Ovary (tissue), 9 donors: ENCODE data around the gene UCHL1. TPM values are rescaled to one million over a fixed set of nuclear protein-coding genes. Genes with fewer than 3 reads are reported as not detected.
A peak's percentile ranks its signal among the peaks of the same experiment; 100 is the strongest.

Experiments used
- DNase-seq, 5 donors: peaks; one replicate each; pipeline ENCODE4 v3.0.0-alpha.2; 2019 to 2020
- H3K27ac ChIP-seq, 2 donors: fragments of 200-600 bp; one replicate each; pipeline versions ENCODE4 v1.5.1 to v1.8.0; 2019 to 2022
- H3K27me3 ChIP-seq: fragments of 200-600 bp; one replicate; pipeline ENCODE4 v1.8.0; 2022
- H3K36me3 ChIP-seq: fragments of 200-600 bp; sonication (generic); one replicate; pipeline ENCODE4 v1.5.1; 2019
- H3K4me1 ChIP-seq: one replicate; pipeline ENCODE4 v1.8.1; 2013; ENCODE audit warnings: mild to moderate bottlenecking, moderate library complexity; ENCODE audit not compliant: insufficient read depth
- H3K4me3 ChIP-seq: fragments of 200-600 bp; sonication (generic); one replicate; pipeline ENCODE4 v1.5.1; 2017
- H3K9me3 ChIP-seq, 2 donors: fragments of 200-600 bp in 1 of 2; sonication (generic) in 1 of 2; one replicate each; pipeline versions ENCODE4 v1.5.1 to v1.8.1; 2013 to 2019; ENCODE audit warnings: mild to moderate bottlenecking in 1 of 2, moderate library complexity in 1 of 2
- CTCF ChIP-seq, 3 donors: fragments of 450-650 bp in 2 of 3; fragments of 200-600 bp in 1 of 3; IDR thresholded peaks; one replicate each; pipeline versions ENCODE4 v1.5.1 to v1.8.0; 2016 to 2022; ENCODE audit warnings: antibody characterized with exemption in 3 of 3, mild to moderate bottlenecking in 1 of 3
- EP300 ChIP-seq: sonication (generic); formaldehyde crosslinking; IDR thresholded peaks from one replicate; pipeline ENCODE4 v1.6.1; 2017; ENCODE audit warnings: antibody characterized with exemption
- POLR2A ChIP-seq: fragments of 450-650 bp; IDR thresholded peaks from one replicate; pipeline ENCODE4 v1.6.1; 2017; ENCODE audit warnings: antibody characterized with exemption, mild to moderate bottlenecking, moderate library complexity
- WGBS, 3 donors: extraction: QIAGEN DNeasy Blood & Tissue Kit in 1 of 3; methylation state at CpG; one replicate each; pipeline versions ENCODE4 v1.1.5 to v1.1.7; 2013 to 2017; 5-methylcytosine and 5-hydroxymethylcytosine counted together
- intact Hi-C, 4 donors: fragments of 100-400 bp; cut with DNase I; formaldehyde crosslinking; loops; one replicate each; pipeline versions ENCODE4 v1.11.0 to v1.15.1; 2022 to 2023
- polyA plus RNA-seq, 2 donors: library from polyadenylated mRNA; stranded (reverse); fragments of 200-250 nt in 1 of 2; fragments of 350-450 nt in 1 of 2; fragmentation: Illumina TruSeq in 1 of 2; extraction: RNeasy Lipid Tissue Mini Kit (QIAGEN cat#74804) in 1 of 2; gene quantifications; one replicate each; pipeline ENCODE4 v1.2.3, GENCODE V29; 2013 to 2014
- total RNA-seq, 7 donors: library from RNA; depleted of rRNA in 2 of 7; stranded (reverse); fragments of >200 nt in 2 of 7; fragmentation: NEBNext Ultra II Directional in 3 of 7; extraction: Animal tissue kit (Norgen Biotek cat#: 25700) in 3 of 7; gene quantifications; one replicate each; pipeline versions ENCODE4 v1.1.0 to v1.2.4, GENCODE V29; 2016 to 2023
- donor health status: DM: no; HTN: no; CAD: no; lungs with moderate emphysema.
- donor health status: DM: no; HTN: no; CAD: no.
- donor health status: Bipolar disorder and iron deficiency.
- donor health status: DM: yes; HTN: yes; CAD: no.
- donor health status: DM: no; HTN: no; CAD: no.
- donor health status: DM: yes; HTN: yes; CAD: no.

Gene UCHL1
- total and polyA plus RNA-seq, 9 donors: 35.3 to 172 (median 74.2) TPM

DNA sequence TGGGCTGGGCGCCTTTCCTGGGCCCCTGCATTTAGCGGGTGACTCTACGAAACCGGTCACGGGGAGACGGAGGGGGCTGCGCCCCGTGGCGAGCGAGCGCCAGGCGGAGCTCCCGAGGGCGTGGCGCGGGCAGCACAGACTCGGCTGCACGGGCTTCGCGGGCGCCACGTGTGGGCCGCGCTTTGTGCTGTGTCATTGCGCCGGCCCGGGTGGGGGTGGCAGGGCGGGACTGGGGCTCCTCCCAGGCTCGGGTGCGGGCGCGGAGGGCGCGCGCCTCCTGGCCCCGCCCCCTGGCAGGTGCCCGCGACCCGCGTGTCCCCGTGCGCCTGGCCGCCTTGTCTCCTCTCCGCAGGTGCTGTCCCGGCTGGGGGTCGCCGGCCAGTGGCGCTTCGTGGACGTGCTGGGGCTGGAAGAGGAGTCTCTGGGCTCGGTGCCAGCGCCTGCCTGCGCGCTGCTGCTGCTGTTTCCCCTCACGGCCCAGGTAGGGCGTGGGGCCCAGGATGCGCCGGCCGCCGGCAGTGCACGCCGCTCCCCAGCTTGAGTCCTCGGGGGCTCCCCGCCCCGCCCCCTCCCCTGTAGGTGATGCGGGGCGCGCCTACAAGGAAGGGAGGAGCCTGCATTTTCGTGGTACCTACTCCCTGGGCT, 651 bp downstream of the UCHL1 start:
- Histone ChIP-seq H3K36me3 (no peaks in the 10 kb centered on the region), H3K9me3 (no peaks in the 10 kb centered on the region), H3K4me3 (peak overlapping the region; percentile 41), H3K27me3 (no peaks in the 10 kb centered on the region), H3K4me1 (peaks cover 11% of the 10 kb centered on the region), H3K27ac (no peak overlapping the region)
- TF ChIP-seq CTCF (IDR thresholded peaks at IDR 0.05) (no peak), EP300 (no peak), POLR2A (no peak)
- peak; percentile 45 to 70 (median 62) for DNase-seq
- intact Hi-C loops: no loop called here
- 1 to 3% (median 2%) methylated on average over 50 to 69 of the region's 69 CpGs for WGBS, 3 donors

- Histone ChIP-seq H3K4me3 (peak overlapping the region; percentile 41), H3K27me3 (no peaks in the 10 kb centered on the region), H3K27ac (no peak overlapping the region), H3K36me3 (no peaks in the 10 kb centered on the region), H3K9me3 (no peaks in the 10 kb centered on the region), H3K4me1 (peaks cover 11% of the 10 kb centered on the region)
- TF ChIP-seq POLR2A (no peak), EP300 (no peak), CTCF (IDR thresholded peaks at IDR 0.05) (no peak)
- no peak for DNase-seq
- intact Hi-C loops: no loop called here
- WGBS, 3 donors: 55 to 67% (median 57%) methylated on average over 11 of the region's 11 CpGs
Measured at GRCh38 chr4:41257906-41258305, 1.2 kb downstream of the UCHL1 start.

GRCh38 chr4:41258783-41259182, 2.1 kb downstream of the UCHL1 start:
- Histone ChIP-seq H3K27ac (no peak overlapping the region), H3K4me1 (peaks cover 11% of the 10 kb centered on the region), H3K27me3 (no peaks in the 10 kb centered on the region), H3K9me3 (no peaks in the 10 kb centered on the region), H3K36me3 (no peaks in the 10 kb centered on the region), H3K4me3 (no peak overlapping the region)
- 46 to 61% (median 58%) methylated on average over 5 of the region's 5 CpGs for WGBS, 3 donors
- intact Hi-C loops: no loop called here
- peak in 4 of 5 donors; percentile 21 to 42 (median 28) for DNase-seq
- peak in 2 of 3 donors; percentile 14 to 15 for TF ChIP-seq CTCF (IDR thresholded peaks at IDR 0.05)
- no peak for TF ChIP-seq POLR2A

- no peaks in the 10 kb centered on the region for H3K27me3 ChIP-seq
- no peaks in the 10 kb centered on the region for H3K36me3 ChIP-seq
- intact Hi-C loops: no loop called here
- no peak for TF ChIP-seq POLR2A
- TF ChIP-seq CTCF (IDR thresholded peaks at IDR 0.05): no peak
- no peak for TF ChIP-seq EP300
- 89 to 92% (median 89%) methylated on average over 9 of the region's 9 CpGs for WGBS, 3 donors
- H3K27ac ChIP-seq: no peak overlapping the region
- no peak overlapping the region for H3K4me3 ChIP-seq
- no peaks in the 10 kb centered on the region for H3K9me3 ChIP-seq
- no peak for DNase-seq
- peaks cover 11% of the 10 kb centered on the region for H3K4me1 ChIP-seq
Measured at GRCh38 chr4:41260116-41260733, 3.5 kb downstream of the UCHL1 start.
